Measurements from ENCODE around the gene AGFG2. TPM values are rescaled to one million over a fixed set of nuclear protein-coding genes. Genes with fewer than 3 reads are reported as not detected.

Gene AGFG2
- total and polyA plus RNA-seq, 10 of the 15 experiments (the other 5 are each of a cell fraction or from before 2014, with no cell fraction given), result 0.90 to 71.5 (median 25.4) TPM

DNA sequence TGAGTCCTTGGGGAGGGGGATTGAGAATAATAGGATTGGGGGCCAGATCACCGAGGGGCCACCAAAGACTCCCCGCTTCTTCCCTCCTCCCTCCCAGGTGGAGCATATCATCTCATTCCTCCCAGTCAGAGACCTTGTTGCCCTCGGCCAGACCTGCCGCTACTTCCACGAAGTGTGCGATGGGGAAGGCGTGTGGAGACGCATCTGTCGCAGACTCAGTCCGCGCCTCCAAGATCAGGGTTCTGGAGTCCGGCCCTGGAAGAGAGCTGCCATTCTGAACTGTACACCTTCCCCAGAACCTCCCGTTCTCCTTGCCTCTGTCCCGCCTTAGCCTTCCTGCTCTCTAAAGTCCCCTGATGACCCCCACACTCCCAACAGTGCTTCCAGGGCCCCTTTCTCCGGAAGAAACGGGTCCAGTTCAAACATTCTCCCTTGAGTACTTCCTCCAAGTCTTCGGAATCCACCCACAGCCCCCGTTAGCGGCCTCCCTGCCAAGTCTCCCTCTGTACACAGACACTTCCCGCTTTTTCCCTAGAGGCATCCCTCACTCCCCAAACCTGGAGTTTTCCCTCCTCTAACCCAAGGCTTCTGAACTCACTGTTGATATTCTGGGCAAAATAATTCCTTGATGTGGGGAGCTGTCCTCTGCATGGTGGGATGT, 51.2 kb downstream of the AGFG2 start:
- SMC1A ChIA-PET (ENCODE audit: uncharacterized antibody, unreplicated experiment), result interaction anchor here (0.9 to 2.3 kb wide), 2 partner anchors 102 to 122 kb away, joined by 3 to 11 read pairs; no protein-coding TSS in a partner anchor
- Histone ChIP-seq H3K4me1 (ENCODE audit: control insufficient read depth, insufficient read depth, low read length) (peaks cover 4% of the 10 kb centered on the region), H3K36me3 (ENCODE audit: control insufficient read depth in 2 of 2, insufficient read depth in 2 of 2, low read length in 1 of 2) (no peaks in the 10 kb centered on the region), H3K9me3 (replicated peaks; ENCODE audit: control insufficient read depth, insufficient read depth, low read length) (no peaks in the 10 kb centered on the region), H2AFZ (ENCODE audit: control insufficient read depth, low read depth, low read length) (no peak overlapping the region), H3K27ac (ENCODE audit: control insufficient read depth, insufficient read depth) (no peak overlapping the region), H3K4me3 (no peak overlapping the region), H3K27me3 (replicated peaks in 1 of 2; ENCODE audit: control insufficient read depth in 2 of 2, insufficient read depth in 2 of 2, low read length in 1 of 2) (no peaks in the 10 kb centered on the region), H3K9ac (ENCODE audit: control insufficient read depth, insufficient read depth, low read length) (no peak overlapping the region), H4K20me1 (ENCODE audit: control insufficient read depth, insufficient read depth) (no peaks in the 10 kb centered on the region), H3K4me2 (ENCODE audit: control insufficient read depth, insufficient read depth) (no peak overlapping the region), H3K79me2 (ENCODE audit: control insufficient read depth, insufficient read depth, low read length) (peaks cover 7% of the 10 kb centered on the region)
- intact Hi-C loops (cut with micrococcal nuclease; ENCODE audit: unreplicated experiment) (no loop called here), in situ Hi-C loops (cut with MboI) (no loop called here)
- TF ChIP-seq ZNF687 (IDR thresholded peaks at IDR 0.05) (no peak), HDAC2 (IDR thresholded peaks at IDR 0.05) (no peak)
- ATAC-seq (no peak), DNase-seq (ENCODE audit: low read depth, low spot score) (no peak), FAIRE-seq (no peak)
- RAD21 ChIA-PET (ENCODE audit: unreplicated experiment), result no interaction called here
- WGBS (ENCODE audit: insufficient coverage, insufficient replicate concordance, low lambda C conversion rate, missing lambda C conversion rate), result 46% methylated on average over 20 of the region's 20 CpGs
- BruUV-seq (replicated peaks), result no TSS peak
- CTCF ChIA-PET, result interaction anchor here (0.5 to 11.6 kb wide), 5 partner anchors 22 to 187 kb away, joined by 3 to 190 read pairs (median 21); partner anchors contain the start of genes MOSPD3 and POP7
- POLR2A ChIA-PET, result no interaction called here

All from GM12878 (cell line).